Small intestine (tissue), 7 donors: ENCODE results near the gene SPRR1A. TPM values are rescaled to one million over a fixed set of nuclear protein-coding genes. Genes with fewer than 3 reads are reported as not detected.

Source experiments
- DNase-seq, 2 donors: peaks; one replicate each; pipeline versions ENCODE4 v3.0.0 to v3.0.0-alpha.2; 2013
- FAIRE-seq: peaks from 2 replicates; lab custom pipeline; 2012; peaks lifted over from hg19 to GRCh38; lab: Jason Lieb, UNC
- H3K27ac ChIP-seq, 3 donors: one replicate each; pipeline ENCODE4 v1.5.1; 2013; ENCODE audit warnings: low read length in 2 of 3, mild to moderate bottlenecking in 2 of 3, control low read depth in 1 of 3, inconsistent platforms in 1 of 3, low read depth in 1 of 3, moderate library complexity in 1 of 3
- H3K27me3 ChIP-seq, 3 donors: one replicate each; pipeline ENCODE4 v1.6.1; 2013; ENCODE audit warnings: low read length in 3 of 3, inconsistent platforms in 1 of 3; ENCODE audit not compliant: control insufficient read depth in 3 of 3, insufficient read depth in 3 of 3
- H3K36me3 ChIP-seq, 3 donors: one replicate each; pipeline ENCODE4 v1.6.1; 2013; ENCODE audit warnings: low read length in 3 of 3, inconsistent platforms in 1 of 3, low read depth in 1 of 3, mild to moderate bottlenecking in 1 of 3, moderate library complexity in 1 of 3; ENCODE audit not compliant: control insufficient read depth in 3 of 3, insufficient read depth in 2 of 3
- H3K4me1 ChIP-seq, 3 donors: one replicate each; pipeline ENCODE4 v1.6.1; 2013; ENCODE audit warnings: low read length in 2 of 3, inconsistent platforms in 1 of 3, low read depth in 1 of 3, mild to moderate bottlenecking in 1 of 3, moderate library complexity in 1 of 3; ENCODE audit not compliant: control insufficient read depth in 3 of 3, insufficient read depth in 2 of 3
- H3K4me3 ChIP-seq, 3 donors: one replicate each; pipeline ENCODE4 v1.5.1; 2013; ENCODE audit warnings: low read length in 3 of 3, control low read depth in 1 of 3, inconsistent platforms in 1 of 3, low read depth in 1 of 3, mild to moderate bottlenecking in 1 of 3, moderate library complexity in 1 of 3
- H3K9me3 ChIP-seq, 2 donors: one replicate each; pipeline ENCODE4 v1.6.1; 2013; ENCODE audit warnings: low read depth in 1 of 2, low read length in 1 of 2; ENCODE audit not compliant: control insufficient read depth in 2 of 2, insufficient read depth in 1 of 2
- WGBS, 3 donors: extraction: QIAGEN DNeasy Blood & Tissue Kit; methylation state at CpG; one replicate each; pipeline ENCODE4 v1.1.7; 2013; 5-methylcytosine and 5-hydroxymethylcytosine counted together
- polyA plus RNA-seq, 4 donors: library from polyadenylated mRNA; stranded (reverse) in 3 of 4; unstranded in 1 of 4; fragments of 200-250 nt in 3 of 4; fragments of 120-200 nt in 1 of 4; gene quantifications; one replicate each; pipeline versions ENCODE4 v1.2.1 to v1.2.3, GENCODE V29; 2013
- donor health status: healthy with polysubstance abuse.
- donor health status: control.
- donor health status: control.
- donor health status: Bipolar disorder and iron deficiency.
- donor health status: healthy.

The SPRR1A gene
- polyA plus RNA-seq, 4 donors, result not detected

DNA sequence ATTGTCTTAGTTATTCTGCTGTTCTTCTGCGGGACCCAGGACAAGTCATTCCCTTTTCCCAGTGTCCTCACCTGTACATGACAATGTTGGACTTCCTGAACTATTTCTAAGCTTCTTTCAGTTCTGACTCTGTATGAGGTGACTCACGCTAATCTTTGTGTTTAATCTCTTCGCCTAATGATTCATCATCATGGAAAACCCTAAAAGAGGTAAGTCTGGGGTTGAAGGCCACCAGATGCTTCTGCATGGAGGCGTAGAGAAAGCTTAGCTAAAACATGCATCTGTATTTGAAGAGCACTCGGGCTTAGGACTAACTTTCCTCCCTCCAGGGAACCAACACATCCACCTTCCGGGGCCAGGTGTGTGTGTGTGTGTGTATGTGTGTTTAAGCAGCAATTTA is 29.4 kb upstream of the SPRR1A start:
- no peak for FAIRE-seq
- Histone ChIP-seq H3K4me3 (no peak overlapping the region), H3K27me3 (no peaks in the 10 kb centered on the region), H3K27ac (no peak overlapping the region), H3K36me3 (no peaks in the 10 kb centered on the region), H3K9me3 (no peaks in the 10 kb centered on the region), H3K4me1 (no peaks in the 10 kb centered on the region)
- WGBS, 3 donors, result 54 to 74% (median 57%) methylated on average over 6 of the region's 6 CpGs
- DNase-seq, result no peak

DNA sequence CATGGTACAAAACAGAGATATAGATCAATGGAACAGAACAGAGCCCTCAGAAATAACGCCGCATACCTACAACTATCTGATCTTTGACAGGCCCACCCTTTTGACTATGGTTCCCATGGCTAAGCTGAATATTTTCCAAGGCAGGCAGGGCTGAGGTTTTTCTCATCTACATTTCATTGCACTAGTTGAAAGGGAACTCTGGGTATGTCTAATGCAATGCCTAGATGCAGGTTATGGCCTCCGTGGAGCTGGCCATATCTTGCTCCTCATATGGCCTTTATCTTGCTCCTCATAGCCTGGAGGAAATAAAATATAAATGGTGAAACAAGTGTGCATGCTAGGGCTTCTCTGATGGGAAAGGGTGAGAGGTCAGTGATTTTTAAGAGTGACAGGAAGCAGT is 26.3 kb upstream of the SPRR1A start:
- H3K4me3 ChIP-seq, result no peak overlapping the region
- DNase-seq (no peak), FAIRE-seq (no peak)
- H3K27ac ChIP-seq, result no peak overlapping the region
- no peaks in the 10 kb centered on the region for H3K4me1 ChIP-seq
- no peaks in the 10 kb centered on the region for H3K36me3 ChIP-seq
- WGBS, 3 donors, result 85 to 88% (median 87%) methylated on average over 3 of the region's 3 CpGs
- peaks cover 0 to 3% (median 0%) of the 10 kb centered on the region in 3 donors for H3K27me3 ChIP-seq
- H3K9me3 ChIP-seq, result no peaks in the 10 kb centered on the region

DNA sequence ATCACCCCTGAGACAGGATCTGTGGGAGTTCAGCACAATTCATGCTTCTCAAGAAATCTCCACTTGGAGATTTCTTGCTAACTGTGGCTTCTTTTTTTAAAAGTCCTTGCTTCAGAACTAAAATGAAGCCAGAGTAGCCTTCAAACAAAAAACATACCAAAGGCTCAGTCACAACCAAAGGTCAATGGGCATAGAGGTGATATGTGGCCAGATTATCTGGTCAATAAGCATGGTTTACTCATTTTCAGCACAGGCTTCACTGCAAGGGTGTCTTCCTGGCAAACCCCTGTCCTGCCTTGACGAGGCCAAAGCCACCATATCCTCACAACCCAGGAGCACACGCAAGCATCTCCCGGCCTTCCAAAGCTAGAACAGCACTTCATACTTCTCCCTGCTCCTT is 24.6 kb upstream of the SPRR1A start:
- Histone ChIP-seq H3K4me1 (no peaks in the 10 kb centered on the region), H3K36me3 (no peaks in the 10 kb centered on the region), H3K4me3 (no peak overlapping the region), H3K27ac (no peak overlapping the region), H3K27me3 (peaks cover 0 to 3% (median 0%) of the 10 kb centered on the region in 3 donors), H3K9me3 (no peaks in the 10 kb centered on the region)
- no peak for FAIRE-seq
- DNase-seq, result no peak
- WGBS, 3 donors, result 69 to 85% (median 71%) methylated on average over 3 of the region's 3 CpGs

DNA sequence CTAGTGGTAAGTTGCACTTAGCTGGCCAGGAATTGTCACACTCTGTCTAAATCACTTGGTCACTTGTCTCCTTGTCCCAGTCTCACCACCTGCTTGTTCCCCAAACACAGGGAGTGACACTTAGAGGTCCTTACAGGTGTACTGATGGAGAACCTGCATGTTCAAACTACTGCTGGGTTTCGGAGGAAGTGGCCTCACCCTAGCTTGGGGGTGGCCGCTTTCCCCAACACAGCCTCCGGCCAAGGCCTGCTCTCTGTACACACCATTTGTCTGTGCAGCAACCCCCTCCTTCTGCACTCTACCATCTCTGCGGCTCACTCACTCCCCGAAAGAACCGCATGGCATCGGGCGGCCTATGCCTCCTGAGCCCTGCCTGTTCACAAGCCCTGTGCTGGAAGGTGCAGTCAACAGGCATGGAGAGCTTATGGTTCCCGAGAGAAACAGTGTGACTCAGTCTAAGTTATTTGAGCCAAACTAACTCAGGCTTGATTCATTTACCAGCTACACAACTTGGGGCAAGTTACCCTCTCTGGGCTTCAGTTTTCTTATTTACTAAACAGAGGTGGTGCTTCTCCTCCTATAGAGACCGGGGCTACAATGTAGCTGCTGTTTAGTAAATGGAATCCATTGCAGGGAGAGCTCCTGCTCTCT is 24.0 kb upstream of the SPRR1A start:
- WGBS, 3 donors, result 90 to 92% (median 92%) methylated on average over 10 of the region's 10 CpGs
- H3K27ac ChIP-seq, result no peak overlapping the region
- H3K4me1 ChIP-seq, result no peaks in the 10 kb centered on the region
- no peaks in the 10 kb centered on the region for H3K9me3 ChIP-seq
- FAIRE-seq (no peak), DNase-seq (no peak)
- H3K36me3 ChIP-seq, result no peaks in the 10 kb centered on the region
- H3K4me3 ChIP-seq, result no peak overlapping the region
- peaks cover 0 to 3% (median 0%) of the 10 kb centered on the region in 3 donors for H3K27me3 ChIP-seq

DNA sequence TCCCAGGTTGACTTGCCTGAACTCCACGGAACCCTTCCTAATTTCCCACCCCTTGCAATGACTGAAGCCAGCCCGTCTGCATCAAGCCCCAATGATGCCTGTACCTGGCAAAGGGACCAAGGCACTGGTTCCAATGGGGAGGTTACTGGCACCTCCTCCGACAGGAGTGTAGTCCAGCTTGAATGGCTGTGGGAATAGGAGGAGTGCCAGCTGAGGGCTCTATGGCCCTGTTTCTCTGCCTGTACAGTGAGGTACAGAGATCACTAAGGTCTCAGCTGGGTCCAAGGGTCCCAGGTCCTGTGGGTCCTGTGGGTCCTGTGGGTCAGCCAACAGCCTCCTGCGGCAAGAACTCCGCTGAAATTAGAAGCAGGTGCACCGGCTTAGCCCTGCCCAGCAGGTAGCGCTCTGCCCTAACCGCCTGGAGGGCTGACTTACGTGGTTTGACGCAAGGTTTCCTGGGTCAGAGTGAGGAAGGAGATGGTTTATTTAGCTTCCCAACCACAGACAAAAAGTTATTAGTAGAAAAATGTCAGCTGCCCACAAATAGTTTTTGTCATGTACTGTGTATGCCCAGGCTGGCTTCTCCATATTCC is 23.3 kb upstream of the SPRR1A start:
- Histone ChIP-seq H3K36me3 (no peaks in the 10 kb centered on the region), H3K27me3 (peaks cover 0 to 3% (median 0%) of the 10 kb centered on the region in 3 donors), H3K4me1 (no peaks in the 10 kb centered on the region), H3K4me3 (no peak overlapping the region), H3K27ac (no peak overlapping the region), H3K9me3 (no peaks in the 10 kb centered on the region)
- no peak for FAIRE-seq
- 63 to 68% (median 66%) methylated on average over 10 of the region's 10 CpGs for WGBS, 3 donors
- no peak for DNase-seq

DNA sequence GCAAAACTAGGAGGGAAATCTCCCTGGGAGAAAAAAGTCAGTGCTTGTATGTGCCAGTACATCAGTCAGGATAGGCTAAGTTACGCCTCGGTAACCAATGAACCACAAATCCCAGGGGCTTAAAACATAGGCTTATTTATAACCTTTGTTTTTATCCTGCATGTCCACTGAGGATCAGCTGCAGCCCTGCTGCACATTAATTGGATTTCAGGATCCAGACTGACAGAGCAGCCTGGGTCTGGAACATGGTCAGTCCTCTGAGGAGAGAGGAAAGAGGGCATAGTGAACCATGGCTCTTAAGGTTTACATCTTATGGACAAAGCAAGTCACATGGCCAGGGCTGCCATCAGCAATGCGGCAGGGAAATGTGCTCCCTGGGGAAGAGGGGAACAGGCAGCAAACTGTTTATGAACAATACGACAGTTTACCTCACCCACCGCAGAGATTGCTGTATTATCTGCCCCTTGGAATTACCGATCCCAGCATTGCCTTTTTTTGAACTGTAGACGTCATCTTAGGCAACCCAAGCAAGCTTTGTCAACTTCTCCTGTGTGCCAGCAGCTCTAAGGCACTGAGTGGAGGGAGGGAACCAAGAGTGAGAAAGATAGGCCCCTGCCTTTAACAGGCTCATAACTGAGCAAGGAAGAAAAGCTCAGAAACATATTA is 22.5 kb upstream of the SPRR1A start:
- DNase-seq, result no peak
- no peak for FAIRE-seq
- Histone ChIP-seq H3K4me1 (no peaks in the 10 kb centered on the region), H3K36me3 (no peaks in the 10 kb centered on the region), H3K27ac (no peak overlapping the region), H3K4me3 (no peak overlapping the region), H3K9me3 (no peaks in the 10 kb centered on the region), H3K27me3 (peaks cover 0 to 3% (median 0%) of the 10 kb centered on the region in 3 donors)
- 77 to 85% (median 82%) methylated on average over 7 of the region's 7 CpGs for WGBS, 3 donors

DNA sequence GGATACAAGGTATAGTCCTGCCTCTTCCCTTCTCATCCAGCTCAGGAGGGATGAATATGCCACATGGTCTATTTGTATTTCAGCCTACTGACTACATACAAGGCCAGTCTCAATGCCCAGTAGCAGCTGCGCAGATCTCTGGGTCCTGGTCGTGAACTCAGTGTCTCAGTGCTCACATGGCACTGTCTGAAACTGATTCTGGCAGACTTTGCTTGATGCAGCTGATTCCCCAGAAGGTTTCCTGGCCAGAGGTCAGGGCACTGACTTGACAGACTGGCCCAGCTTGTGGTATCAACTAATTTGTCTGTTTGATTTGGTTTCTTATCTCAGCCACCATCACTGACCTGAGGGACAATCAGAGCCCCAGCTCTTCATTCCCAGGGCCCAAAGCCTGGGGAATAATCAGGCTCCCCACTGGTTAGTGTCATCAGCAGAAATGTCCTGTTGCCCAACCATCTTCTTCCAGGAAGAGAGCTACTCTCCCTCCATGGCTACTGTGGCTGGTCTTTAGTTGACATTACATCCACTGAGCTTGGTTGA is 20.9 kb upstream of the SPRR1A start:
- FAIRE-seq (no peak), DNase-seq (no peak)
- peaks cover 0 to 5% (median 0%) of the 10 kb centered on the region in 3 donors for H3K27me3 ChIP-seq
- peaks cover 0 to 6% (median 0%) of the 10 kb centered on the region in 3 donors for H3K4me1 ChIP-seq
- no peak overlapping the region for H3K4me3 ChIP-seq
- 74 to 82% (median 77%) methylated on average over 2 of the region's 2 CpGs for WGBS, 3 donors
- no peaks in the 10 kb centered on the region for H3K9me3 ChIP-seq
- no peaks in the 10 kb centered on the region for H3K36me3 ChIP-seq
- H3K27ac ChIP-seq, result no peak overlapping the region

DNA sequence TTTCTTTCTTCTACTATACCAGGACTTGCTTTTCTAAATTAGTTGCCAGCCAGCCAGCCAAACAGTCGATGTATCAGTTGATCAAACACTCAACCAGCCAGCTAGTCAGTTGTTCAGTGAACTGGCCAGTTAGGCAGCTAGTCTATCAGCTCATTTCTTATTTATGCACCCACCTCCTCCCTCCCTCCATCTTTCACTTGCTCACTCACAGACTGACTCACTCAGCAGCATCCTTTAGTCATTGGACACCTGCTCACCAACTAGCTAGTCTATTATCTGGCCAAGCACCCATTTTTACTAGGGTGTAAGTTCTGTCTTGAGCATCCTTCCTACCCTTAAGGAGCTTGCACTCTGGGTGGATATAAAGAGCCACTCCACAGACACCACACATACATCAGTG is 19.3 kb upstream of the SPRR1A start:
- Histone ChIP-seq H3K27ac (no peak overlapping the region), H3K36me3 (no peaks in the 10 kb centered on the region), H3K27me3 (peaks cover 0 to 5% (median 0%) of the 10 kb centered on the region in 3 donors), H3K9me3 (no peaks in the 10 kb centered on the region), H3K4me3 (no peak overlapping the region), H3K4me1 (peaks cover 0 to 11% (median 0%) of the 10 kb centered on the region in 3 donors)
- WGBS, 3 donors, result 52 to 89% (median 70%) methylated on average over 1 of the region's 1 CpG
- DNase-seq (no peak), FAIRE-seq (no peak)
